ENCODE measurements around the gene SLC25A43.
"Not testable (repeated sequence)": the region's sequence is repeated elsewhere in the genome, so short reads cannot be mapped to it uniquely, and the experiment has no call there.

Gene SLC25A43

DNA sequence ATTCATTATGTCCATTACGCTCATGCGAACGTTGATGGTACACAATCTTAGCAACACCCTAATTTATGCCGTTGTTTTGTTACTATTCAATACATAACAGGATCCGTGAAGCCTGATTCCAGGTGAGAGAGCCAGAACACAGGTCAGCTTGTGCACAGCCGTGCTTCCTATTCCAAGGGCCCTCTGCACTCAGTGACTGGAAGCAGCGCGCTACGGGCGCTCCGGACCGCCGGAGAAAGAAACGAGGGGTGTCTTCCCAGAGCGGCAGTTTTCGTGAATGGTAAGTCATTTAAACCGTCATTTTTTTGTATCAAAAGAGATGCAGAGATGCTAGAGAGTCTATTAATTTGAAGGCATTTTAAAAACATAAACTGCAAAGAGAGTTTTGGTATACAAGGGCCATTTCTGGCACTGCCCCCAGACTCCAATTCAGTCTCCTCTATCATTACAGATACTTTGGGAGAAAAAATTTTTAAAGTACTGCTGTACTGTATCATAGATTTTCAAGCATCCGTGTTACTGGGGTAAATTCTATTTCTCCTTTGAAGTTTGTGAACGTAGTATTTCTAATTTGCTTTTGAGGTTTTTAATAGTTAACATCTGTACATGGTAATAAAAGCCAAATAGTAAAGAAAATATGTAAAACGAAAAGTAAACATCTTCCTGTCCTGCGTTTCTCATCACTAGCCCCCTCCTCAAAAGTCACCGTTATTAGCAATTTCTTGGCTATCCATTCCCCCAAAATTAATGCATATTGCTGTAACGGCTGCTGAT, 75.7 kb downstream of the SLC25A43 start:
- Histone ChIP-seq H3K4me3 (ENCODE audit: low read length) (no peak overlapping the region), H3K27ac (ENCODE audit: low read length) (no peak overlapping the region), H3K9ac (ENCODE audit: low read depth, low read length) (no peak overlapping the region), H3K9me3 (ENCODE audit: insufficient read depth, low read depth, low read length) (no peaks in the 10 kb centered on the region), H3K27me3 (ENCODE audit: insufficient read depth, low read length) (no peaks in the 10 kb centered on the region), H3K4me1 (ENCODE audit: insufficient read depth, low read length) (no peaks in the 10 kb centered on the region), H3K36me3 (ENCODE audit: insufficient read depth, low read depth, low read length) (peaks cover 18% of the 10 kb centered on the region)

DNA sequence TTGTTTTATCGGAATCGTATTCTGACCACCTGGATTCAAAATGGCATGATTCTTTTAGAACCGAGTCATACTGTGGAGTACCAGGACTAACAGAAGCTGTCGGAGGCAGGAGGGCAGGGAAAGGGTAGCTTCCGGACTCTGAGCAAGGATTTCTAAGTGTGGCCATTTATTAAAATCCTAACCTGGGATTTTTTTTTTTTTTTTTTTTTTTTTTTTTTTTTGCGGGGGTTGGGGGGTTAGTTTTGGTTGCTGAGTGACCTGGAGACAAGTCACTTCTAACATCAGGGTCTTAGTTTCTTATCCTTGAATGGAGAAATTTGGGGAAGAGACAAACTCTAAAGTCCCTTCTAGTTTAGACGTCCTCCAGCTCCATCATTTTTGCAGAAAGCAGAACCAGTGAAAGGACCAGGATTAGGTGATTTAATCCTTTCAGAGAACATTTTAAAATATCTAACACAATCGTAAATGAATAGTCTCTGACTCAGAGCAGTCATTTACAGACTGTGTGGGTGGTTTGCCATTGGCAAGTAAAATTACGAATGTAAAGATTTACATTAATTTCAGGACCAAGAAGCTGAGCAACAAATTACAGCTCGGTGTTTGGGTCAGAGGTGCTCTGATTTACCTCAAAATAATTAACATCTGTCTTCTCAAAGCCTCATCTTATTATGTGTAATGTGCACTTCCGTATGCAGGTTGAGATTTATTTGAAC, 76.4 kb downstream of the SLC25A43 start:
- Histone ChIP-seq H3K36me3 (ENCODE audit: insufficient read depth, low read depth, low read length) (peaks cover 11% of the 10 kb centered on the region), H3K4me3 (ENCODE audit: low read length) (no peak overlapping the region), H3K9ac (ENCODE audit: low read depth, low read length) (no peak overlapping the region), H3K9me3 (ENCODE audit: insufficient read depth, low read depth, low read length) (no peaks in the 10 kb centered on the region), H3K27me3 (ENCODE audit: insufficient read depth, low read length) (no peaks in the 10 kb centered on the region), H3K4me1 (ENCODE audit: insufficient read depth, low read length) (no peaks in the 10 kb centered on the region), H3K27ac (ENCODE audit: low read length) (no peak overlapping the region)

DNA sequence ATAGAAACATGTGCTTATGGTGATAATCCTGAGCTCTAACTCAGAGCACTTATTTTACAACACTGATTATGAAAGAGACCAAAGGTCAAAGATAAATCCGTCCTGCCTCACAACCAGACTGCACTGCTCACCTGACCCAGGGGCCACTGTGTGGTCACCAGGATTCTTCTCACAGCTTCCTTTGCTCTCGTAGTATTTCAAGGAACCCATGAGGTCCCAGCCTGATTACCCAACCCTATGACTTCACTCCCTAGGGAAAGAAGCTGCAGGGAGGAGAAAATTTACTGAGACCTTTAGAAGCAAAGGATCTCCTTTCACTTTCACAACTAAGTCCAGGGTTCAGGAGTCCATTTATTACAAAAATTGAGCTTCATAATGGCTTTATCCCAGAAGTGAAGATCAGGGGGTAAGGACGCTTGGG, 78.7 kb downstream of the SLC25A43 start:
- Histone ChIP-seq H3K9me3 (ENCODE audit: insufficient read depth, low read depth, low read length) (no peaks in the 10 kb centered on the region), H3K36me3 (ENCODE audit: insufficient read depth, low read depth, low read length) (no peaks in the 10 kb centered on the region), H3K4me3 (ENCODE audit: low read length) (no peak overlapping the region), H3K27ac (ENCODE audit: low read length) (no peak overlapping the region), H3K9ac (ENCODE audit: low read depth, low read length) (no peak overlapping the region), H3K4me1 (ENCODE audit: insufficient read depth, low read length) (no peaks in the 10 kb centered on the region), H3K27me3 (ENCODE audit: insufficient read depth, low read length) (peaks cover 8% of the 10 kb centered on the region)

DNA sequence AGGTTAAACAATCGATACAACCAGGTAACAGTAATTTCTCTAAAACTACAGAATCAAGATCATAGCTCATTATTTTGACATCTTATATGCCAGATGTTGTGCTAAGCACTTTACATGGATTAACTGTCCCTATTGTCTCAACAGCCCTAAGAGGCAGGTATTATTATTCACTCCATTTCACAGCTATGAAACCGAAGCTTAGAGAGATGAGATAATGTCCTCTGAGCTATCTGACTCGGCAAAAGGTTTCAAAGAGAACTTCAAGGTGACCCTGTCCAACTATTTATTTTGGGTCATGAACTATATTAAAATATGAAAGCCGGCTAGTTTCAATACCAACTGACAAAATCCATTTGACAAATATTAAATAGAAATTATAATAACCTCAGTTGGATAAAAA, 79.4 kb downstream of the SLC25A43 start:
- H3K9ac ChIP-seq (ENCODE audit: low read depth, low read length): no peak overlapping the region
- H3K27me3 ChIP-seq (ENCODE audit: insufficient read depth, low read length): peaks cover 14% of the 10 kb centered on the region
- no peaks in the 10 kb centered on the region for H3K4me1 ChIP-seq (ENCODE audit: insufficient read depth, low read length)
- no peaks in the 10 kb centered on the region for H3K9me3 ChIP-seq (ENCODE audit: insufficient read depth, low read depth, low read length)
- H3K4me3 ChIP-seq (ENCODE audit: low read length): no peak overlapping the region
- H3K27ac ChIP-seq (ENCODE audit: low read length): no peak overlapping the region
- no peaks in the 10 kb centered on the region for H3K36me3 ChIP-seq (ENCODE audit: insufficient read depth, low read depth, low read length)

DNA sequence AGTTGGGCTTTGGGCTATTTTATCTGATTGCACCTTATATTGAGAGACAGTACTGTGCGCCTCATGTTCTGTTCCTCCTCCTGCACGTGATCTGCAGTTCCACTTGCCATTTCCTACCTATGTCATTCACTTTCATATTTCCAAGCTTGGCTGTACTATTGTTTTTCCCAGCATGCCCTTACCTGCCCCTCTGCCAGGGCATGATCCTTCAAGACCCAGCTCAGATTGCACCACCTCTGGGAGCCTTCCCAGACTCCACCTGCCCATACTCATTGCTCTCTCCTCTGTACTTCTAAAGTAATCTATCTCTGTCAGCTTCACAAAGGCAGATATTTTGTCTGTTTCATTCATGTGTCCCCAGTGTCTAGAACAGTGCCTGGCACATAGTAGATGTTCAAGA, 80.7 kb downstream of the SLC25A43 start:
- Histone ChIP-seq H3K9me3 (ENCODE audit: insufficient read depth, low read depth, low read length) (no peaks in the 10 kb centered on the region), H3K36me3 (ENCODE audit: insufficient read depth, low read depth, low read length) (no peaks in the 10 kb centered on the region), H3K9ac (ENCODE audit: low read depth, low read length) (no peak overlapping the region), H3K27me3 (ENCODE audit: insufficient read depth, low read length) (peaks cover 14% of the 10 kb centered on the region), H3K4me1 (ENCODE audit: insufficient read depth, low read length) (no peaks in the 10 kb centered on the region), H3K4me3 (ENCODE audit: low read length) (no peak overlapping the region), H3K27ac (ENCODE audit: low read length) (no peak overlapping the region)

DNA sequence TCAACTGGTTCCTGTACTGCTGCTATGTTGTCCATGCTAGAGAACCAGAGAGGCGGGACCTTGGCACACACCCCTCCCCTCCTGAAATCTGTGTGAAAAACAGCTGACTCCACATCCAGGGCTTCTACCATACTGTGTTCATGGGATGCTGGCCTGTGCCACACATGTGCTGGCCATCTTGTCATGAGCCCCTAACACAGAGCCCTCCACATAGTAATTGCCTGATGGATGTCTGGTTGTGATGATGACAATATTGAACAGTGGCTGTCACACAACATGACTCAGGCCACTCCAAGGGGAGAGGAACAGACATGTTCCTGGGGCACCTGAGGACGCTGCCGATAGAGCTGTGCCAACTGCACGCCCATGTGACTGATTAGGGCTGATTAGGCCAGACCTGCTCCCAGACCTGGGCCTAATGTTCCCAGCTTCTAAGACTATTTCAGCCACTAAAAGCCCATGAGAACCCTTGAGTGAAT, 82.2 kb downstream of the SLC25A43 start:
- no peaks in the 10 kb centered on the region for H3K4me1 ChIP-seq (ENCODE audit: insufficient read depth, low read length)
- H3K9ac ChIP-seq (ENCODE audit: low read depth, low read length): no peak overlapping the region
- H3K27ac ChIP-seq (ENCODE audit: low read length): no peak overlapping the region
- H3K4me3 ChIP-seq (ENCODE audit: low read length): no peak overlapping the region
- peaks cover 14% of the 10 kb centered on the region for H3K27me3 ChIP-seq (ENCODE audit: insufficient read depth, low read length)
- no peaks in the 10 kb centered on the region for H3K36me3 ChIP-seq (ENCODE audit: insufficient read depth, low read depth, low read length)
- H3K9me3 ChIP-seq (ENCODE audit: insufficient read depth, low read depth, low read length): no peaks in the 10 kb centered on the region

DNA sequence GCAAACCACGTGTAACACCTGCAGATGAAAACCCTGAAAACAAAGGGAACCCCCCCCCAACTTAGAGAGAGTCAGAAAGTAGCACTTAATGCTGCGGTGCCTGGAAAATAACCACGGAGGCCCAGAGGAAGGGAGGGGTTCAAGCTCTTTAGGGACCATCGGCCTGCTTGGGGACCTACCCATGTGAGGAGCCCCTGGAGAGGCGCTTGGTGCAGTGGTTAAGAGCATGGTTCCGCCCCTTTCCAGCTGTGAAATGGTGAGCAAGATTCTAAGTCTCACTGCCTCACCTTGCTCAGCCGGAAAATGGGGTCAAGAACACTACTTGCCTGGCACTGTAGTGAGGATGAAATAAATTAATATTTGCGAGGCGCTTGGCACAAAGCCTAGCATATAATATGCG, 82.9 kb downstream of the SLC25A43 start:
- H3K4me1 ChIP-seq (ENCODE audit: insufficient read depth, low read length): no peaks in the 10 kb centered on the region
- H3K27ac ChIP-seq (ENCODE audit: low read length): no peak overlapping the region
- H3K9me3 ChIP-seq (ENCODE audit: insufficient read depth, low read depth, low read length): no peaks in the 10 kb centered on the region
- H3K27me3 ChIP-seq (ENCODE audit: insufficient read depth, low read length): peaks cover 14% of the 10 kb centered on the region
- H3K36me3 ChIP-seq (ENCODE audit: insufficient read depth, low read depth, low read length): no peaks in the 10 kb centered on the region
- H3K9ac ChIP-seq (ENCODE audit: low read depth, low read length): peak overlapping the region; percentile 73; the same call in 1 of the 2 replicates
- peak overlapping the region; percentile 61; the same call in 1 of the 2 replicates for H3K4me3 ChIP-seq (ENCODE audit: low read length)

DNA sequence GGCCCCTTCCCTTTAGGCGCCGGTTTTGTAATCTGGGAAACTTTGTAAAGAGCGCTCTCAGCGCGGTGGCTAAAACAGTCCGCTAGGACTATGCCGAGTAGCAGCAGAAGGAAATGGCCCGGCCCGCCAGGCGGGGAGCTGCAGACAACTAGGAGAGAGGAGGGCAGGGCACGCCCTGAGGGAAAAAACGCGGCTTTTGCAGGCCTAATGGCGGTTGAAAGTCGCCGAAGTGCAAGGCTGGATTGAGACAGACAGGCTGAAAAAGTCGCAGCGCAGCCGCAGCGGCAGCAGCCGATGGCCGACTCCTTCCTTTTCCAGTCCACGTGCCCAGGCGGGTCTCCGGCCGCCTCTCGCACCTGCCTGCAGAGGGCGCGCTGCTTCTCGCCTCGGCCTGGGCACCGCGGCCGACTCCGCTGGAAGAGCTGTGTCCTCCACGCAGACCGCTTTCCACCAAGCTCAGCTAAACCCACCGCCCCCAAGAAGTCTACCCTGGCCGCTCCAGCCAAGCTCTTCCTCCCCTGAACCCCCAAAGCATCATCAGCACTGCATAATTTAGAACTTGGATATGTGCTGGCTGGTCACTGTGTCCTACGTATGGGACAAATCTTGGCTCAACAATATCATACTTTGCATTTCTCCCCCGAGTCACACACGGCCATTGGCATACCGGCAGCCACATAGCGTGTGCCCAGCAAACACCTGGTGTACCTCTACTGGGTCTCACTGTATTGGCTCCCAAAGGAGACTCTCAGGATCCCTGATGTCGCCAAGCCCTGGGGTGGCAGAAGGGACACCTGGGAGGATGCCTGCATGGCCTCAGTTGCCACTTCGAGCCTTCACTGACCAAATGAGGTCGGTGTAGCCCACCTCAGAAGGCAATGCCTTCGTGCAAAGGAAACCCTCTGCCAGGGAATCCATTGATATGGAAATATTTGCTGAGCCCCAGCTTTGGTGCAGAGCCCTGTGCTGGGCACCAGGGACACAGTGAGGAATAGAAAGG, 83.6 kb downstream of the SLC25A43 start:
- Histone ChIP-seq H3K9ac (ENCODE audit: low read depth, low read length) (peak overlapping the region; percentile 73; the same call in 1 of the 2 replicates), H3K9me3 (ENCODE audit: insufficient read depth, low read depth, low read length) (no peaks in the 10 kb centered on the region), H3K4me3 (ENCODE audit: low read length) (peak overlapping the region; percentile 61; the same call in 1 of the 2 replicates), H3K27me3 (ENCODE audit: insufficient read depth, low read length) (peaks cover 14% of the 10 kb centered on the region), H3K27ac (ENCODE audit: low read length) (no peak overlapping the region), H3K4me1 (ENCODE audit: insufficient read depth, low read length) (no peaks in the 10 kb centered on the region), H3K36me3 (ENCODE audit: insufficient read depth, low read depth, low read length) (no peaks in the 10 kb centered on the region)

DNA sequence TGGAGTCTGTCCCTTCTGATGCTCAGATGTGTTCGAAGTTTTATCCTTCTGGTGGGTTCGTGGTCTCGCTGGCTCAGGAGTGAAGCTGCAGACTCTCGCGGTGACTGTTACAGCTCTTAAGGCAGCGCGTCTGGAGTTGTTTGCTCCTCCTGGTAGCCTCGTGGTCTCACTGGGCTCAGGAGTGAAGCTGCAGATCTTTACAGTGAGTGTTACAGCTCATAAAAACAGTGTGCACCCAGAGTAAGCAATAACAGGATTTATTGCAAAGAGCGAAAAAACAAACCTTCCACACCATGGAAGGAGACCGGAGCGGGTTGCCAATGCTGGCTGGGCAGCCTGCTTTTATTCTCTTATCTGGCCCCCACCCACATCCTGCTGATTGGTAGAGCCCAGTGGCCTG, 87.6 kb downstream of the SLC25A43 start:
- no peaks in the 10 kb centered on the region for H3K9me3 ChIP-seq (ENCODE audit: insufficient read depth, low read depth, low read length)
- H3K27ac ChIP-seq (ENCODE audit: low read length): no peak overlapping the region
- H3K27me3 ChIP-seq (ENCODE audit: insufficient read depth, low read length): peaks cover 13% of the 10 kb centered on the region
- no peak overlapping the region for H3K4me3 ChIP-seq (ENCODE audit: low read length)
- no peak overlapping the region for H3K9ac ChIP-seq (ENCODE audit: low read depth, low read length)
- no peaks in the 10 kb centered on the region for H3K36me3 ChIP-seq (ENCODE audit: insufficient read depth, low read depth, low read length)
- no peaks in the 10 kb centered on the region for H3K4me1 ChIP-seq (ENCODE audit: insufficient read depth, low read length)

DNA sequence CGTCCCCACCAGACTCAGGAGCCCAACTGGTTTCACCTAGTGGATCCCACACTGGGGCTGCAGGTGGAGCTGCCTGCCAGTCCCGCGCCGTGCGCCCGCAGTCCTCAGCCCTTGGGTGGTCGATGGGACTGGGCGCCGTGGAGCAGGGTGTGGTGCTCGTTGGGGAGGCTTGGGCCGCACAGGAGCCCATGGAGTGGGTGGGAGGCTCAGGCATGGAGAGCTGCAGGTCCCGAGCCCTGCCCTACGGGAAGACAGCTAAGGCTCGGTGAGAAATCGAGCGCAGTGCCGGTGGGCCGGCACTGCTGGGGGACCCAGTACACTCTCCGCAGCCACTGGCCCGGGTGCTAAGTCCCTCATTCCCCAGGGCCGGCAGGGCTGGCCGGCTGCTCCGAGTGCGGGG, 88.6 kb downstream of the SLC25A43 start:
- H3K4me1 ChIP-seq (ENCODE audit: insufficient read depth, low read length); H3K36me3 ChIP-seq (ENCODE audit: insufficient read depth, low read depth, low read length); H3K27ac ChIP-seq (ENCODE audit: low read length); H3K4me3 ChIP-seq (ENCODE audit: low read length); H3K27me3 ChIP-seq (ENCODE audit: insufficient read depth, low read length); H3K9me3 ChIP-seq (ENCODE audit: insufficient read depth, low read depth, low read length); H3K9ac ChIP-seq (ENCODE audit: low read depth, low read length): not testable (repeated sequence)

DNA sequence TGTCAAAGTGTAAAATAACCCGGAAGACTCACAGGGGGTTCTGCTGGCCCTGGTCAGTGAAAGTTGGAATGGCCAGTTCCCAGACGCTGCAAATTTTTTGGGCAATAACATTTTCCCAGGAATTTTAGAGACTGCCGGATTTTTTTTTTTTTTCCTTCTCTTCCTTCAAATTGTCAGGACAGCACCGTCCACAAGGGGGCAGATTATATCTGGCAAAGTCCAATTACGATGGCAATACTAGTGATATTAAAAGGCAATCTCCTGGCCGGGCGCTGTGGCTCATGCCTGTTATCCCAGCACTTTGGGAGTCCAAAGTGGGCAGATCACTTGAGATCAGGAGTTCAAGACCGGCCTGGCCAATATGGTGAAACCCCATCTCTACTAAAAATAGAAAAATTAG, 89.6 kb downstream of the SLC25A43 start:
- Histone ChIP-seq H3K4me1 (ENCODE audit: insufficient read depth, low read length) (no peaks in the 10 kb centered on the region), H3K9ac (ENCODE audit: low read depth, low read length) (no peak overlapping the region), H3K4me3 (ENCODE audit: low read length) (no peak overlapping the region), H3K36me3 (ENCODE audit: insufficient read depth, low read depth, low read length) (no peaks in the 10 kb centered on the region), H3K27me3 (ENCODE audit: insufficient read depth, low read length) (no peaks in the 10 kb centered on the region), H3K9me3 (ENCODE audit: insufficient read depth, low read depth, low read length) (no peaks in the 10 kb centered on the region), H3K27ac (ENCODE audit: low read length) (no peak overlapping the region)
